ENCODE results near the gene KHNYN. TPM values are rescaled to one million over a fixed set of nuclear protein-coding genes. Genes with fewer than 3 reads are reported as not detected.

The KHNYN gene
- total RNA-seq, 1 experiment from 2014 or later, result 33.2 TPM

DNA sequence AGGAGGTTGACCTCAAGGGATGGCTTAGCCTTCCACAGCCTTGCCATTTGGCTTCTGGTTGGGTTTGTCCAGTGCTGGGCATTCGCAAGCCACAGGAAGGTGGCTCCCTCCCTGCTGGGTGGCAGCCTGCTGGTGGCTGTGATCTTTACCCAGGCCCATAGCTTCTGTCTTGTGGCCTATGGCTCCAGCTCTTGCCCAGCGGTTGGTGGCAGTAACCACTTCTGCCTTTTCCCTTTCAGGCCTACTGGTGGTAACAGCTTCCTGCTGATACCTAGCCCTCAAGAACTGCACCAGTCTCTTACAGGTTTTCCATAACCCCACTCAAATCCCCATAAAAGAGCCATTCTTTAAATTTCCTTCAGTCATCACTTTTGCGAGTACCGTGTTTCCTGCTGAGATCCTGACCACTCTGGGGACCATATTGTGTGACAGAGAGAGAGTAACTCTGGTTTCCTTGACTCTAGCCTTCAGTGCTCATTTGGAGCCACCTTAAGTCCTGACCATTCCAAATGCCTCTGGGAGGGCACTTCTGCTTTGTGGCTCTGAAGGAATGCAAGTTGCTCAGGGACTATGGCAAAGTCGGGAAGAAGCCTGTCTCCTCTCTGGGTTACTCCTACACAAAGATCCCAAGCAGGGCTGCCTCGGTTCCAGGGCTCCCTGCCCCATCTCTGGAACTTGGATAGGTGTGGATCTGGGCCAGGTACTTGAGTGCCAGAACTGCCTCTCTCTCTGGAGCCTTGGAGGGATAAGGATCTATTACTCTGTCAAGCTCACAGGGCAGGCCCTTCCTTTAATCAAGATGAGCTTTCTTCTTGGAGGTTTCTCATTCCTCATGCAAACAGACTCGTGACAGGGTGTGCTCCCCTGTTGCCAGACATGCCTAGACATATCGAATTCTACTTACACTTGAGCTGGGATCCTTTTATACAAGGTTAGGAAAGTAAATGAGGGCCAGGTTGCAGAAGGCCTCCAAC is 33.9 kb upstream of the KHNYN start (continued):
- TF ChIP-seq, protein P1, sequence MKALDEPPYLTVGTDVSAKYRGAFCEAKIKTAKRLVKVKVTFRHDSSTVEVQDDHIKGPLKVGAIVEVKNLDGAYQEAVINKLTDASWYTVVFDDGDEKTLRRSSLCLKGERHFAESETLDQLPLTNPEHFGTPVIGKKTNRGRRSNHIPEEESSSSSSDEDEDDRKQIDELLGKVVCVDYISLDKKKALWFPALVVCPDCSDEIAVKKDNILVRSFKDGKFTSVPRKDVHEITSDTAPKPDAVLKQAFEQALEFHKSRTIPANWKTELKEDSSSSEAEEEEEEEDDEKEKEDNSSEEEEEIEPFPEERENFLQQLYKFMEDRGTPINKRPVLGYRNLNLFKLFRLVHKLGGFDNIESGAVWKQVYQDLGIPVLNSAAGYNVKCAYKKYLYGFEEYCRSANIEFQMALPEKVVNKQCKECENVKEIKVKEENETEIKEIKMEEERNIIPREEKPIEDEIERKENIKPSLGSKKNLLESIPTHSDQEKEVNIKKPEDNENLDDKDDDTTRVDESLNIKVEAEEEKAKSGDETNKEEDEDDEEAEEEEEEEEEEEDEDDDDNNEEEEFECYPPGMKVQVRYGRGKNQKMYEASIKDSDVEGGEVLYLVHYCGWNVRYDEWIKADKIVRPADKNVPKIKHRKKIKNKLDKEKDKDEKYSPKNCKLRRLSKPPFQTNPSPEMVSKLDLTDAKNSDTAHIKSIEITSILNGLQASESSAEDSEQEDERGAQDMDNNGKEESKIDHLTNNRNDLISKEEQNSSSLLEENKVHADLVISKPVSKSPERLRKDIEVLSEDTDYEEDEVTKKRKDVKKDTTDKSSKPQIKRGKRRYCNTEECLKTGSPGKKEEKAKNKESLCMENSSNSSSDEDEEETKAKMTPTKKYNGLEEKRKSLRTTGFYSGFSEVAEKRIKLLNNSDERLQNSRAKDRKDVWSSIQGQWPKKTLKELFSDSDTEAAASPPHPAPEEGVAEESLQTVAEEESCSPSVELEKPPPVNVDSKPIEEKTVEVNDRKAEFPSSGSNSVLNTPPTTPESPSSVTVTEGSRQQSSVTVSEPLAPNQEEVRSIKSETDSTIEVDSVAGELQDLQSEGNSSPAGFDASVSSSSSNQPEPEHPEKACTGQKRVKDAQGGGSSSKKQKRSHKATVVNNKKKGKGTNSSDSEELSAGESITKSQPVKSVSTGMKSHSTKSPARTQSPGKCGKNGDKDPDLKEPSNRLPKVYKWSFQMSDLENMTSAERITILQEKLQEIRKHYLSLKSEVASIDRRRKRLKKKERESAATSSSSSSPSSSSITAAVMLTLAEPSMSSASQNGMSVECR (CRISPR knock-in tag; IDR thresholded peaks at IDR 0.05; ENCODE audit: borderline replicate concordance), result no peak
- TF ChIP-seq, protein P2, sequence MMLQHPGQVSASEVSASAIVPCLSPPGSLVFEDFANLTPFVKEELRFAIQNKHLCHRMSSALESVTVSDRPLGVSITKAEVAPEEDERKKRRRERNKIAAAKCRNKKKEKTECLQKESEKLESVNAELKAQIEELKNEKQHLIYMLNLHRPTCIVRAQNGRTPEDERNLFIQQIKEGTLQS (CRISPR knock-in tag; conservative IDR thresholded peaks at IDR 0.05), result no peak
- TF ChIP-seq, protein P3, sequence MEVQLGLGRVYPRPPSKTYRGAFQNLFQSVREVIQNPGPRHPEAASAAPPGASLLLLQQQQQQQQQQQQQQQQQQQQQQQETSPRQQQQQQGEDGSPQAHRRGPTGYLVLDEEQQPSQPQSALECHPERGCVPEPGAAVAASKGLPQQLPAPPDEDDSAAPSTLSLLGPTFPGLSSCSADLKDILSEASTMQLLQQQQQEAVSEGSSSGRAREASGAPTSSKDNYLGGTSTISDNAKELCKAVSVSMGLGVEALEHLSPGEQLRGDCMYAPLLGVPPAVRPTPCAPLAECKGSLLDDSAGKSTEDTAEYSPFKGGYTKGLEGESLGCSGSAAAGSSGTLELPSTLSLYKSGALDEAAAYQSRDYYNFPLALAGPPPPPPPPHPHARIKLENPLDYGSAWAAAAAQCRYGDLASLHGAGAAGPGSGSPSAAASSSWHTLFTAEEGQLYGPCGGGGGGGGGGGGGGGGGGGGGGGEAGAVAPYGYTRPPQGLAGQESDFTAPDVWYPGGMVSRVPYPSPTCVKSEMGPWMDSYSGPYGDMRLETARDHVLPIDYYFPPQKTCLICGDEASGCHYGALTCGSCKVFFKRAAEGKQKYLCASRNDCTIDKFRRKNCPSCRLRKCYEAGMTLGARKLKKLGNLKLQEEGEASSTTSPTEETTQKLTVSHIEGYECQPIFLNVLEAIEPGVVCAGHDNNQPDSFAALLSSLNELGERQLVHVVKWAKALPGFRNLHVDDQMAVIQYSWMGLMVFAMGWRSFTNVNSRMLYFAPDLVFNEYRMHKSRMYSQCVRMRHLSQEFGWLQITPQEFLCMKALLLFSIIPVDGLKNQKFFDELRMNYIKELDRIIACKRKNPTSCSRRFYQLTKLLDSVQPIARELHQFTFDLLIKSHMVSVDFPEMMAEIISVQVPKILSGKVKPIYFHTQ (CRISPR knock-in tag; IDR thresholded peaks at IDR 0.05), result no peak

DNA sequence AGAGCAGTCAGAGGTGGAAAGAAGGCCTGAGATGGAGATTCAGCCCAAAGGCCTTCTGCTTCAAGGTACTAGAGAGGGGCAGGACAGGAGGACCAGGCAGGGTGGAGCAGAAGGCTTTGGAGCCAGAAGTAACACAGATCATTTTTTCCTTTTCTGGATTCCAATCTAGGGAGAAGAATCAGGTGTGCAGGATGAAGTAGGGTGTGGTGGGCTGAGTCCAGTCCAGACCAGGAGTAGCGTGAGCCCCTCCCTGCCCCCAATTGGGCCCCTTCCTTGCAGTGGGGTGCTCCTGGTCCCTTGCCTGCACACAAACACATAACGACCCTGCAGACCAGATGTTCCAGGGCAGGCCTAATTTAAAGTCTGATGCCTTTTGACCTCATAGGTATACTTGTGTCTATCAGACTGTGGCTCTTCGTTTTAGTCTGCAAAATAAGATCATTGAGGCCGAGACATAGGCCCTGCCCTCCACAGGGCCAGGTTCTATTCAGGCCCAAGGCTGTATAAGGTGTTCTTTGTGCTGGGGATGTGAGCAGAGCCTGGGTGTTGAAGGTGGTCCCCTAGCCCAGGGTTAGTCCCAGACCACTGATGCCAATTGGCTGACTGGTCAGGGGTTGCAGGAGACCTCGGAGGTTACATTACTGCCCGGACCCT is 32.0 kb upstream of the KHNYN start:
- ChIA-PET CTCF (interaction anchor here (1.1 to 4.3 kb wide), 6 partner anchors 8 to 64 kb away, joined by 3 to 66 read pairs (median 22); partner anchors contain the start of genes ADCY4, CBLN3 and KHNYN), POLR2A (interaction anchor here (0.6 to 2.0 kb wide), 2 partner anchors 15 to 29 kb away, joined by 4 to 7 read pairs; no protein-coding TSS in a partner anchor)
- Mint-ChIP-seq H3K9me3 (no peaks in the 10 kb centered on the region), H3K27me3 (ENCODE audit: low read depth) (peaks cover 14% of the 10 kb centered on the region), H3K27ac (no peak overlapping the region), H3K4me1 (peaks cover 45% of the 10 kb centered on the region), H3K4me3 (peak overlapping the region; percentile 83), H3K36me3 (no peaks in the 10 kb centered on the region)
- DNase-seq (ENCODE audit: low spot score) (no peak), ATAC-seq (peak; percentile 4; the same call in 1 of the 2 replicates)
- TF ChIP-seq SMAD4 (CRISPR knock-in tag; IDR thresholded peaks at IDR 0.05) (no peak), CREB1 (CRISPR knock-in tag; IDR thresholded peaks at IDR 0.05) (no peak), ETV6 (CRISPR knock-in tag; IDR thresholded peaks at IDR 0.05) (no peak), NFE2L1 (CRISPR knock-in tag; IDR thresholded peaks at IDR 0.05) (no peak), ZNF423 (CRISPR knock-in tag; IDR thresholded peaks at IDR 0.05) (no peak), ESRRA (CRISPR knock-in tag; IDR thresholded peaks at IDR 0.05; ENCODE audit: borderline replicate concordance) (no peak), ZNF121 (CRISPR knock-in tag; IDR thresholded peaks at IDR 0.05) (no peak), ZNF416 (CRISPR knock-in tag; IDR thresholded peaks at IDR 0.05) (no peak), RORB (CRISPR knock-in tag; IDR thresholded peaks at IDR 0.05) (no peak), ZNF671 (CRISPR knock-in tag; IDR thresholded peaks at IDR 0.05) (no peak), SOX15 (CRISPR knock-in tag; IDR thresholded peaks at IDR 0.05) (no peak)
- TF ChIP-seq, protein P2 (CRISPR knock-in tag; conservative IDR thresholded peaks at IDR 0.05), result no peak
- TF ChIP-seq, protein P4, sequence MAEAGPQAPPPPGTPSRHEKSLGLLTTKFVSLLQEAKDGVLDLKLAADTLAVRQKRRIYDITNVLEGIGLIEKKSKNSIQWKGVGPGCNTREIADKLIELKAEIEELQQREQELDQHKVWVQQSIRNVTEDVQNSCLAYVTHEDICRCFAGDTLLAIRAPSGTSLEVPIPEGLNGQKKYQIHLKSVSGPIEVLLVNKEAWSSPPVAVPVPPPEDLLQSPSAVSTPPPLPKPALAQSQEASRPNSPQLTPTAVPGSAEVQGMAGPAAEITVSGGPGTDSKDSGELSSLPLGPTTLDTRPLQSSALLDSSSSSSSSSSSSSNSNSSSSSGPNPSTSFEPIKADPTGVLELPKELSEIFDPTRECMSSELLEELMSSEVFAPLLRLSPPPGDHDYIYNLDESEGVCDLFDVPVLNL (CRISPR knock-in tag; IDR thresholded peaks at IDR 0.05; ENCODE audit: borderline replicate concordance, low read depth), result no peak
- TF ChIP-seq, protein P5, sequence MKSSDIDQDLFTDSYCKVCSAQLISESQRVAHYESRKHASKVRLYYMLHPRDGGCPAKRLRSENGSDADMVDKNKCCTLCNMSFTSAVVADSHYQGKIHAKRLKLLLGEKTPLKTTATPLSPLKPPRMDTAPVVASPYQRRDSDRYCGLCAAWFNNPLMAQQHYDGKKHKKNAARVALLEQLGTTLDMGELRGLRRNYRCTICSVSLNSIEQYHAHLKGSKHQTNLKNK (CRISPR knock-in tag; IDR thresholded peaks at IDR 0.05), result no peak

Measured in WTC11 (cell line).